ENCODE results near the gene IFT80. TPM values are rescaled to one million over a fixed set of nuclear protein-coding genes. Genes with fewer than 3 reads are reported as not detected.

Gene IFT80
- total RNA-seq, 1 experiment from 2014 or later, result 26.3 TPM

DNA sequence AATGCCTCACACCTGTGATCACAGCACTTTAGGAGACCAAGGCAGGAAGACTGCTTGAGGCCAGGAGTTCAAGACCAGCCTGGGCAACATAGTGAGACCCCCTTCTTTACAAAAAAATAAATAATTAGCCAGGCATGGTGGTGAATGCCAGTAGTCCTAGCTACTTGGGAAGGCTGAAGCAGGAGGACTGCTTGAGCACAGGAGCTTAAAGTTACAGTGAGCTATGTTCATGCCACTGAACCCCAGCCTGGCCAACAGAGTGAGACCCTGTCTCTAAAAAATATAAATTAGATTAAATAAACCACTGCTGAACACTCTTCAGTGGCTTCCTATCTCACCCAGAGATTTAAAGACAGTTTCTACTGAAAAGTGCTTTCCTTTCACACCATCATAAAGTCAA is 6.2 kb downstream of the IFT80 start:
- ChIA-PET CTCF (no interaction called here), RAD21 (ENCODE audit: low non-redundant PET in 1 of 2, low total read pairs in 2 of 2, uncharacterized antibody in 2 of 2, unreplicated experiment in 2 of 2) (no interaction called here), POLR2A (no interaction called here)
- Histone ChIP-seq H2AFZ (ENCODE audit: low read depth, low read length, poor library complexity, severe bottlenecking) (no peak overlapping the region), H3K4me3 (replicated peaks in 1 of 2; ENCODE audit: low read depth in 1 of 2, low read length in 2 of 2) (no peak overlapping the region), H3K27me3 (ENCODE audit: insufficient read depth, low read length) (no peaks in the 10 kb centered on the region), H3K4me1 (ENCODE audit: control insufficient read depth in 1 of 2, insufficient read depth in 2 of 2, low read length in 2 of 2) (peaks cover 0 to 9% of the 10 kb centered on the region in 2 experiments; a peak in 3 of 4 replicates), H3K9me2 (ENCODE audit: insufficient read depth) (no peaks in the 10 kb centered on the region), H4K20me1 (ENCODE audit: insufficient read depth) (no peaks in the 10 kb centered on the region), H3K79me2 (ENCODE audit: insufficient read depth, low read length) (peaks cover 40% of the 10 kb centered on the region; the same call in 1 of the 2 replicates), H3K27ac (ENCODE audit: low read depth, low read length) (no peak overlapping the region), H3K9me3 (ENCODE audit: control insufficient read depth in 1 of 2, insufficient read depth in 1 of 2, low read depth in 1 of 2, low read length in 2 of 2) (no peaks in the 10 kb centered on the region), H3K36me3 (ENCODE audit: control insufficient read depth in 1 of 2, insufficient read depth in 2 of 2, low read length in 2 of 2) (no peaks in the 10 kb centered on the region), H3K9ac (ENCODE audit: low read length) (no peak overlapping the region), H3K4me2 (ENCODE audit: low read length) (no peak overlapping the region)
- TF ChIP-seq SP1 (IDR thresholded peaks at IDR 0.05; ENCODE audit: low read depth), result no peak
- TF ChIP-seq, protein P1, sequence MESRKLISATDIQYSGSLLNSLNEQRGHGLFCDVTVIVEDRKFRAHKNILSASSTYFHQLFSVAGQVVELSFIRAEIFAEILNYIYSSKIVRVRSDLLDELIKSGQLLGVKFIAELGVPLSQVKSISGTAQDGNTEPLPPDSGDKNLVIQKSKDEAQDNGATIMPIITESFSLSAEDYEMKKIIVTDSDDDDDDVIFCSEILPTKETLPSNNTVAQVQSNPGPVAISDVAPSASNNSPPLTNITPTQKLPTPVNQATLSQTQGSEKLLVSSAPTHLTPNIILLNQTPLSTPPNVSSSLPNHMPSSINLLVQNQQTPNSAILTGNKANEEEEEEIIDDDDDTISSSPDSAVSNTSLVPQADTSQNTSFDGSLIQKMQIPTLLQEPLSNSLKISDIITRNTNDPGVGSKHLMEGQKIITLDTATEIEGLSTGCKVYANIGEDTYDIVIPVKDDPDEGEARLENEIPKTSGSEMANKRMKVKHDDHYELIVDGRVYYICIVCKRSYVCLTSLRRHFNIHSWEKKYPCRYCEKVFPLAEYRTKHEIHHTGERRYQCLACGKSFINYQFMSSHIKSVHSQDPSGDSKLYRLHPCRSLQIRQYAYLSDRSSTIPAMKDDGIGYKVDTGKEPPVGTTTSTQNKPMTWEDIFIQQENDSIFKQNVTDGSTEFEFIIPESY (IDR thresholded peaks at IDR 0.05; ENCODE audit: extremely low read depth, insufficient replicate concordance, low read length), result no peak
- TF ChIP-seq ZNF274 (IDR thresholded peaks at IDR 0.05; ENCODE audit: low read depth, low read length), result no peak
- no peak for TF ChIP-seq SRF (IDR thresholded peaks at IDR 0.05; ENCODE audit: low read depth)
- TF ChIP-seq SIN3A (IDR thresholded peaks at IDR 0.05; ENCODE audit: low read depth), result no peak
- no peak for TF ChIP-seq POLR2A (IDR thresholded peaks at IDR 0.05; ENCODE audit: borderline replicate concordance, extremely low read depth, insufficient read depth, insufficient read length)
- TF ChIP-seq RAD21 (IDR thresholded peaks at IDR 0.05; ENCODE audit: low read depth), result no peak
- TF ChIP-seq, protein P2, sequence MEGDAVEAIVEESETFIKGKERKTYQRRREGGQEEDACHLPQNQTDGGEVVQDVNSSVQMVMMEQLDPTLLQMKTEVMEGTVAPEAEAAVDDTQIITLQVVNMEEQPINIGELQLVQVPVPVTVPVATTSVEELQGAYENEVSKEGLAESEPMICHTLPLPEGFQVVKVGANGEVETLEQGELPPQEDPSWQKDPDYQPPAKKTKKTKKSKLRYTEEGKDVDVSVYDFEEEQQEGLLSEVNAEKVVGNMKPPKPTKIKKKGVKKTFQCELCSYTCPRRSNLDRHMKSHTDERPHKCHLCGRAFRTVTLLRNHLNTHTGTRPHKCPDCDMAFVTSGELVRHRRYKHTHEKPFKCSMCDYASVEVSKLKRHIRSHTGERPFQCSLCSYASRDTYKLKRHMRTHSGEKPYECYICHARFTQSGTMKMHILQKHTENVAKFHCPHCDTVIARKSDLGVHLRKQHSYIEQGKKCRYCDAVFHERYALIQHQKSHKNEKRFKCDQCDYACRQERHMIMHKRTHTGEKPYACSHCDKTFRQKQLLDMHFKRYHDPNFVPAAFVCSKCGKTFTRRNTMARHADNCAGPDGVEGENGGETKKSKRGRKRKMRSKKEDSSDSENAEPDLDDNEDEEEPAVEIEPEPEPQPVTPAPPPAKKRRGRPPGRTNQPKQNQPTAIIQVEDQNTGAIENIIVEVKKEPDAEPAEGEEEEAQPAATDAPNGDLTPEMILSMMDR (IDR thresholded peaks at IDR 0.05 in 2 of 3, conservative IDR thresholded peaks at IDR 0.05 in 1 of 3; ENCODE audit: borderline replicate concordance in 1 of 3, insufficient read depth in 1 of 3, low read depth in 2 of 3, low read length in 2 of 3), result no peak
- no peak for TF ChIP-seq POLR2AphosphoS5 (IDR thresholded peaks at IDR 0.05; ENCODE audit: low read depth, low read length)
- TF ChIP-seq YY1 (IDR thresholded peaks at IDR 0.05; ENCODE audit: extremely low read depth, insufficient replicate concordance, low read depth, low read length), result no peak
- TF ChIP-seq CEBPB (IDR thresholded peaks at IDR 0.05; ENCODE audit: low read depth), result no peak
- TF ChIP-seq FOSL1 (IDR thresholded peaks at IDR 0.05; ENCODE audit: low read depth), result no peak
- TF ChIP-seq JUND (IDR thresholded peaks at IDR 0.05), result no peak
- no peak for TF ChIP-seq ELF1 (IDR thresholded peaks at IDR 0.05; ENCODE audit: borderline replicate concordance, low read depth)
- TF ChIP-seq EGR1 (IDR thresholded peaks at IDR 0.05; ENCODE audit: low read depth), result no peak
- ATAC-seq (no peak), DNase-seq (ENCODE audit: low read depth, low spot score) (no peak)
- no TSS peak for BruUV-seq (replicated peaks)
- intact Hi-C loops (cut with micrococcal nuclease), result no loop called here

Data from HCT116 (cell line).